Stimulated activated CD8-positive, alpha-beta memory T cell treated with anti-CD3 and anti-CD28 coated beads, Interleukin-15, amount 100 ng/mL, for 1 hour (primary cell): Measurements from ENCODE around the gene NSD1.

Source experiments
- DNase-seq: peaks from one replicate; pipeline ENCODE4 v3.0.0-alpha.2; 2020; ENCODE audit warnings: low read depth

Gene NSD1

GRCh38 chr5:177098120-177098469, 35.5 kb upstream of the NSD1 start:
- DNase-seq: no peak

DNA sequence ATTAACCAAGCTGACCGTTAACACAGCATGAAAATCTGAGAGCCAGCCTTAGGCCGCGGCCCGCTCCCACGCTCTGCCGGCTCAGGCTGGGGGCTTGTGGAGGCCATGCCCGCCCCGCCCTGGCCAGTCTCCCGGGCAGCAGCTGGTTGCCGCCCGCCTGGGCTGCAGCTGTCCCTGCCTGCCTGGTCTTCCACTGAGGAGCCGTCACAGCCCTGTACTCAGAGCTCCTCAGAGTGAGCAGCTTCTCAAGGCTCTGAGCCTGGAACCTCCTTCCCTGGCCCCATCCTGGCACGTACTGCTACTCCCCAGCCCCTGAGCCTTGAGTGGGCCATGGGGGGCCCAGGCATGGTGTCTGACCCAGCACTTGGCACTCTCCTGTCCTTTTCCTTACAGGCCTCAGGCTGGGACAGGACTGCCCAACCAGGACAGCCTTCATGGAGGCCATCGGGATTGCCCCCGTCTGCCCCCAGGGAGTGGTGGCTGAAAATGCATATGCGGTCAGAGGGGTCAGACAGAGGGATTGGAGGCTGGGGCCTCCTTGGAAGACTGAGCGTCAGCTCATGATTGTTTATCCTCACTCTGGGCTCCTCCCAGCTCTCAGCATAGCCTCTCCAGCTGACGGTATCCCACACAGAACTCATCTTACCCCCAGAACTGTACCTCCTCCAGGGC, 35.0 kb upstream of the NSD1 start:
- no peak for DNase-seq

GRCh38 chr5:177099422-177100093, 34.0 kb upstream of the NSD1 start:
- DNase-seq: no peak

- no peak for DNase-seq
Measured at GRCh38 chr5:177100714-177101121, 32.9 kb upstream of the NSD1 start.

GRCh38 chr5:177103523-177104253, 29.9 kb upstream of the NSD1 start:
- DNase-seq: no peak

DNA sequence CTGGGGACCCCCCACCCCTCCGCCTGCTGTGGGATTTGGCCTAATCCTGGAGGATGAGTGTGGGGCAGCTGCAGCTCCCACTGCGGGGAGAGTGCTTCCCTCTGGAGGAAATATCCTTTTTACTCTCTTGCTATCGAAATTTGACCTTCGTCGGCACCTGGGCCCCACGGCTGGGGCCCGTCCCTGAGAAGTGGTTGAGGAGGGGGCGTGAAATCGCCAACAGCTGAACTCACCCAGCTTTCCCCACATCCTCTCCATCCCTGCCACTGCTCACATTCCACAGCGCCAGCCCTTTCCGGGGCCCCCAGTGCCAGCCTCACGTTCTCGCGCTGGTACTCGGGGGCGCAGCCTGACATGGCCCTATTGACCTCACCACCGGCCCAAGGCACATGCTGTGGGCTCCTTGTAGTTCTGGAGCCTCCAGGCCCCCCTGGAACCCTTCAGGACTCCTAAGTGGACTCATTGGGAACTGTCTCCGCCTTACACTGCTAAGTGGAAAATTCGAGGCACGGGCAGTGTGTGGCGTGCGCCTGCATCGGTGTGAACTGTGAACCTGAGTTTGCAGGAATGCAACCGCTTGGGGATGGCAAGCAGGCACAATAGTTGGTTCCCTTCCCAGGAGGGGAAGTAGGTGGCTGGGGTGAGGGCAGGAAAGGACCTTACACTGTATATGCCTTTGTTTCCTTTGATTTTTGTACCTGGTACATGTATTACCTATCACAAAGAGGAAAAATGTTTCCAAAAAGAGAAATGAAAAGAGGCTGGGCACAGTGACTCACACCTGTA, 27.7 kb upstream of the NSD1 start:
- no peak for DNase-seq

GRCh38 chr5:177107159-177107558, 26.4 kb upstream of the NSD1 start:
- DNase-seq: no peak

DNA sequence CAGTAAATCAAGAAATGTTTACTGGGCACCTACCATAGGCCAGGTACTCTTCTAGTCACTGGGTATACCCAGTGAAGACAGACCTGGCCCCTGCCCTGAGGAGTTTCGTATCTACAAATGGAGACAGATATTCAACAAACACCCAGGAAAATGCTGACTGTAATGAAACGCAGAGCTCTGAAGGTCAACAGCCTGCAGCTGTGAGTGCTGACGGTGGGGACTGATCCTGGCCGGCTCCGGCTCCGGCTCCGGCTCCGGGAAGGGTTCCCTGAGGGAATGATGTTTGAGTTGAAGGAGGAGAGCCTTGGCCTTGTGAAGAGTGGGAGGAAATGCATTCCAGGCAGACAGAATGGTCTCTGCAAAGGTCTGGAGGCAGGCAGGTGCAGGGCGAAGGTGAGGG, 23.8 kb upstream of the NSD1 start:
- DNase-seq: no peak

GRCh38 chr5:177111720-177112394, 21.7 kb upstream of the NSD1 start:
- DNase-seq: peak; percentile 43

DNA sequence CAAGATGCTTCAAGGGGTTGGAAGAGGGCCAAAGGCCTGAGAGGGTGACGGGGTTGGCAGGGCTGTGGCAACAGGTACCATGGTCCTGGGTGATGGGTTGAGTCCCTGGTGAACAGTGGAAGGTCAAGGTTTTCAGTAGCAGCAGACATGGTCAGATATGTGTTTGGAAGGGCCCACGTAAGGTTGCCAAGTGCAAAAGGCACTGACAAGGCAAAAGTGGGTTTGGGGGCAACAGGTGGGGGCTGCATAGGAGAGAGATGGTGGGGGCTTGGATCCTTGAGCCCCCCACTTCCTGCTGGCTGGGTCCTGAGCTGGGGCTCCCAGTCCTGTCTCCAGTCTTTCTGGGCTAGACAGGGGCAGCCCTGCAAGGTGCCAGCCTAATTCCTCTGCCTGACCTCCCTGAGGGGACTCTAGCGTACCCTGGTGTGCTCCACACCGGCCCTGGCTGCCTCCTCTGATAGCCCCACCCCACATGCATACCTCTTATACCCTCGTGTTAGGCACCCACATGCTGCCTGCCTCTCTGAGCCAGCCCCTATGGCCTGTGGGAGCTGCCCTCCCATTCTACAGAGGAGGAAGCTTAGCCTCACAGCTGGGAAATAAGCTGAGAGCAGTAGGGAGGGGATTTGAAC, 20.9 kb upstream of the NSD1 start:
- no peak for DNase-seq

- peak; percentile 69 for DNase-seq
Measured at GRCh38 chr5:177113566-177114424, 19.8 kb upstream of the NSD1 start.

DNA sequence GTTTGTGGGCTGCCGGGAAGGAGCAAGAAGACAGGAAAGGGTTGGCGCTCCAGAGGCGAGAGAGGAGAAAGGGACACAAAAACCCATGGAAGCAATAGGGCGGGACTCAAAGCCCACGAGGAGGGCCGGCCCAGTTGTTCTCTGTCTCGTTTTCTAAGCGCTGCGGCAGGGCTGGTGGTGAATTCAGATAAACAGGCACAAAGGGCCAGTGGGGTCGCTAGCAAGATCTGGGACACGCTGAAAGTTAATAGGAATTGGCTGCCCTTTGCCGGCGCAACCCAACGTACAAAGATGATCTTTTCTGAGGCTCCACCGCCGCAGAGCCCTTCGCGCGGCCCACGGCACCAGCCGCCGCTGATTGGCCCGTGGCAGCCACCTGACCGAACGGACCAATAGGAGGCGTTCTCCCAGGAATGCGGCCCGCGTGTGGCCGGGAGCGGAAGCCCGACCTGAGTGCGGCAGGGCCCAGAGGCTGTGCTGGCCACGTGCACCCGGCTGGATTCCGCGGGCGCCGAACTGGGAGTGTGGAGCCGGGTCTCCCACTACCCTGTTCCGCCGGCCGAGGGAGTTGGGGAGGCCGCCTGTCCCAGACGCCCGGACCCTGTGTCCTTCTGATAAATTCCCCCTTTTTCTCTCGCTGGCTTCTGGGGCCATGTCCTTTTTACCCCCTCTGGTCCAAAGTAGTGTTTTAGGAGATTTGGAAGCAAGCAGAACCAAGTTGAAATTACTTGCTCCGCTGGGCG, 16.8 kb upstream of the NSD1 start:
- DNase-seq: peak; percentile 64

DNA sequence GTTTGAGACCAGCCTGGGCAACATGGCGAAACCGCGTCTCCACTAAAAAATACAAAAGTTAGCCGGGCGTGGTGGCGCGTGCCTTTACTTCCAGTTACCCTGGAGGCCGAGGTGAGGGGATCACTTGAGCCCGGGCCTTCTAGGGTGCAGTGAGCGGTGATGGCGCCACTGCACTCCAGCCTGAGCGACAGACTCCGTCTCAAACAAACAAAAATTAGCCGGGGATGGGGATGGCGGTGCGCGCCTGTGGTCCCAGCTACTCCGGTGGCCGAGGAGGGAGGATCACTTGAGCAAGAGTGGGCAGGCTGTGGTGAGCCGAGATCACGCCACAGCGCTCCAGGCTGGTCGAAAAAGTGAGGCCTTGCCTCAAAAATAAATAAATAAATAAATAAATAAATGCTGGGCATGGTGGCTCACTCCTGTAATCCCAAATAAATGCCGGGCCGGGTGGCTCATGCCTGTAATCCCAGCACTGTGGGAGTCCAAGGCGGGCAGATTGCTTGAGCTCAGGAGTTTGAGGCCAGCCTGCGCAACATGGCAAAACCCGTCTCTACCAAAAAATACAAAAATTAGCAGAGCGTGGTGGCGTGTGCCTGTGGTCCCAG, 16.0 kb upstream of the NSD1 start:
- DNase-seq: no peak

GRCh38 chr5:177122566-177122965, 11.0 kb upstream of the NSD1 start:
- DNase-seq: no peak

DNA sequence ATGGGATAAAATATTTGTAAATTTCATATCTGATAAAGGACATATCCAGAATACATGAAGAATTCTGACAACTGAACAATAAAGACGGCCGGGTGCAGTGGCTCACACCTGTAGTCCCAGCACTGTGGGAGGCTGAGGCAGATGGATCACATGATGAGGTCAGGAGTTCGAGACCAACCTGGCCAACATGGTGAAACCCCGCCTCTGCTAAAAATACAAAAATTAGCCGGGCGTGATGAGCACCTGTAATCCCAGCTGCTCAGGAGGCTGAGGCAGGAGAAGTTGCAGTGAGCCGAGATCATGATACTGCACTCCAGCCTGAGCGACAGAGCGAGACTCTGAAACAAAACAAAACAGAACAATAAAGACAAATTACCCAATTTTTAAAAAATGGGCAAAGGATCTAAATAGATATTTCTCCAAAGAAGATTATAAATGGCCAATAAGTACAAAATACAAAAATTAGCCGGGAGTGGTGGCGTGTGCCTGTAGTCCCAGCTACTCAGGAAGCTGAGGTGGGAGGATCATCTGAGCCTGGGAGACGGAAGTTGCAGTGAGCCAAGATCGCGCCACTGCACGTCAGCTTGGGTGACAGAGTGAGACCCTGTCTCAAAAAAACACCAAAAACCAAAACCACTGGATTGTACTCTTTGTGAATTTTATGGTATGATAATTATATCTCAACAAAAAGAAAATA, 9.6 kb upstream of the NSD1 start:
- DNase-seq: no peak

GRCh38 chr5:177124486-177124991, 9.0 kb upstream of the NSD1 start:
- DNase-seq: no peak

- no peak for DNase-seq
Measured at GRCh38 chr5:177126771-177127170, 6.8 kb upstream of the NSD1 start.

GRCh38 chr5:177128551-177128981, 5.0 kb upstream of the NSD1 start:
- no peak for DNase-seq
